Omental fat pad (tissue), 4 donors: Measurements from ENCODE around the gene HES2. TPM values are rescaled to one million over a fixed set of nuclear protein-coding genes. Genes with fewer than 3 reads are reported as not detected.

ENCODE experiments used
- ATAC-seq: fragments of 150-250 bp; one replicate; pipeline ENCODE4 v1.9.1; 2016; ENCODE audit warnings: mild to moderate bottlenecking, moderate library complexity; ENCODE audit not compliant: low FRiP score
- DNase-seq: peaks from one replicate; pipeline ENCODE4 v3.0.0-alpha.2; 2019; ENCODE audit warnings: low spot score
- CTCF ChIP-seq, 3 donors: fragments of 450-650 bp; IDR thresholded peaks; one replicate each; pipeline ENCODE4 v1.5.1; 2016 to 2017; ENCODE audit warnings: antibody characterized with exemption in 3 of 3, mild to moderate bottlenecking in 3 of 3, moderate library complexity in 2 of 3
- total RNA-seq, 4 donors: library from RNA; depleted of rRNA; stranded (reverse); fragments of >200 nt; gene quantifications; one replicate each; pipeline ENCODE4 v1.1.0, GENCODE V29; 2016

Gene HES2
- total RNA-seq, 4 donors from 2014 or later = 0.12 TPM; not detected in 3

- TF ChIP-seq CTCF (IDR thresholded peaks at IDR 0.05) = no peak
- DNase-seq = no peak
- ATAC-seq = no peak
These were observed 33.3 kb downstream of the HES2 start for GRCh38 chr1:6386371-6386949.

- ATAC-seq (peak; percentile 55), DNase-seq (no peak)
These were observed 34.1 kb downstream of the HES2 start for GRCh38 chr1:6385488-6386191.

DNA sequence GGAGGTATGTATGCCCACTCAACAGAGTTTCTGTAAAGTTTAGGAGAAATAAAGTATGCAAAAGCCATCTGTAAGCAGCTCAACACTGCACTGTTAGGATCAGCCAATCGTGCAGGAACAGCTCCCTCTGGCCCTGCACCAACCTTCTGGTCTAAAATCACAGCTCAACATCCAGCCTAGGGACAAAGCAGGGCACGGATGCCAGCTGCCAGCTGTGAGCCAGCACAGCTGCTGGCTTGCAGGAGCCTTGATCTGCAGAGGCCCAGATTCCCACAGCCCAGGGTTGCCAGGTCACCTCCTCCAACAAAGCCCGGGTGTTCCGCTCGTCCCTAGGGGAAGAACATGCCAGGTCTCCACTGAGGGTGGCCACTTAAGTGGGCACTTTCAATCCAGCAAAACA, 34.8 kb downstream of the HES2 start:
- ATAC-seq (no peak), DNase-seq (no peak)
- no peak for TF ChIP-seq CTCF (IDR thresholded peaks at IDR 0.05)

More at GRCh38 chr1:6385488-6386191, 34.1 kb downstream of the HES2 start:
- TF ChIP-seq CTCF (IDR thresholded peaks at IDR 0.05) = no peak

DNA sequence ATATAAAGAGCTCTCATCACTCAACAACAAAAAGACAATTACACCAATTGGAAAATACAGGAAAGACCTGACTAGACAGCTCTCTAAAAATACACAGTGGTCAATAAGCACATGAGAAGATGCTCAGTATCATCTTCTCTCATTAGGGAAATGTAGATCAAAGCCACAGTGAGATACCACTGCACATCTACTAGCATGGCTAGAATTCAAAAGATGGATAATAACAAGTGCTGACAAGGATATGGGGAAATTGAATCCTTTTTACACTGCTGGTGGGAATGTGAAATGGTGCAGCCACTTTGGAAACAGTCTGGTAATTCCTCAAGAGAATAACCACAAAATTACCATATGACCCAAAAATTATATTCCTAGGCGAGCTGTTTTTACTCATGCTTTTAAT, 35.6 kb downstream of the HES2 start:
- ATAC-seq = no peak
- TF ChIP-seq CTCF (IDR thresholded peaks at IDR 0.05) = no peak

GRCh38 chr1:6380037-6380436, 39.7 kb downstream of the HES2 start:
- no peak for ATAC-seq
- no peak for TF ChIP-seq CTCF (IDR thresholded peaks at IDR 0.05)
- no peak for DNase-seq

More for the DNA sequence above, 35.6 kb downstream of the HES2 start:
- DNase-seq = no peak

- TF ChIP-seq CTCF (IDR thresholded peaks at IDR 0.05) = no peak
- no peak for ATAC-seq
- no peak for DNase-seq
These were observed 41.5 kb downstream of the HES2 start for GRCh38 chr1:6378096-6378746.
